Stimulated activated naive CD4-positive, alpha-beta T cell treated with Interleukin-2 at 50 U/mL for 16 hours (primary cell): ENCODE results near the gene SYT4.
"Not testable (repeated sequence)": the region's sequence is repeated elsewhere in the genome, so short reads cannot be mapped to it uniquely, and the experiment has no call there.

Source experiments
- DNase-seq: peaks from one replicate; lab custom pipeline; 2025; lab: John Stamatoyannopoulos, UW

SYT4 gene

GRCh38 chr18:43277164-43277600 is at the start of gene SYT4:
Gene SYT4 (minus strand): TSS chr18:43277490. CDS start chr18:43277281, 209 bp downstream.
- DNase-seq, result no peak

GRCh38 chr18:43322132-43322531 is 44.8 kb upstream of the SYT4 start:
- DNase-seq, result no peak

GRCh38 chr18:43314941-43315340 is 37.7 kb upstream of the SYT4 start:
- no peak for DNase-seq

GRCh38 chr18:43312891-43313290 is 35.6 kb upstream of the SYT4 start:
- no peak for DNase-seq

- no peak for DNase-seq
These were observed 32.9 kb upstream of the SYT4 start for GRCh38 chr18:43310239-43310638.

- no peak for DNase-seq
These were observed 26.1 kb upstream of the SYT4 start for GRCh38 chr18:43303376-43303775.

- not testable (repeated sequence) for DNase-seq
These were observed 8.9 kb upstream of the SYT4 start for GRCh38 chr18:43286187-43286586.

GRCh38 chr18:43283299-43283698 is 6.0 kb upstream of the SYT4 start:
- DNase-seq, result no peak

- DNase-seq, result no peak
These were observed 1.9 kb upstream of the SYT4 start for GRCh38 chr18:43279015-43279744.

- no peak for DNase-seq
These were observed 1.1 kb upstream of the SYT4 start for GRCh38 chr18:43278355-43278754.

GRCh38 chr18:43276491-43276890 is 799 bp downstream of the SYT4 start:
- no peak for DNase-seq

- DNase-seq, result no peak
These were observed 1.7 kb downstream of the SYT4 start for GRCh38 chr18:43275546-43275945.

GRCh38 chr18:43274526-43274925 is 2.8 kb downstream of the SYT4 start:
- DNase-seq, result no peak

- DNase-seq, result no peak
These were observed 5.5 kb downstream of the SYT4 start for GRCh38 chr18:43271593-43272432.

- no peak for DNase-seq
These were observed 9.5 kb downstream of the SYT4 start for GRCh38 chr18:43267818-43268217.

- no peak for DNase-seq
These were observed 11.8 kb downstream of the SYT4 start for GRCh38 chr18:43265465-43265864.

GRCh38 chr18:43248610-43249249 is 28.6 kb downstream of the SYT4 start:
- no peak for DNase-seq

- DNase-seq, result no peak
These were observed 29.3 kb downstream of the SYT4 start for GRCh38 chr18:43247944-43248343.

GRCh38 chr18:43238429-43238828 is 38.9 kb downstream of the SYT4 start:
- DNase-seq, result no peak

- DNase-seq, result no peak
These were observed 40.4 kb downstream of the SYT4 start for GRCh38 chr18:43236921-43237320.

GRCh38 chr18:43234889-43235288 is 42.4 kb downstream of the SYT4 start:
- DNase-seq, result no peak

GRCh38 chr18:43222501-43222900 is 54.8 kb downstream of the SYT4 start:
- no peak for DNase-seq

GRCh38 chr18:43220691-43221090 is 56.6 kb downstream of the SYT4 start:
- no peak for DNase-seq
